Activated effector memory CD4-positive, alpha-beta T cell treated with anti-CD3 and anti-CD28 coated beads, Interleukin-2, amount 50 U/mL, for 16 hours (primary cell): ENCODE data around the gene KCNMB2.

Source experiments
- DNase-seq: peaks from one replicate; pipeline ENCODE4 v3.0.0-alpha.2; 2020

The KCNMB2 gene

DNA sequence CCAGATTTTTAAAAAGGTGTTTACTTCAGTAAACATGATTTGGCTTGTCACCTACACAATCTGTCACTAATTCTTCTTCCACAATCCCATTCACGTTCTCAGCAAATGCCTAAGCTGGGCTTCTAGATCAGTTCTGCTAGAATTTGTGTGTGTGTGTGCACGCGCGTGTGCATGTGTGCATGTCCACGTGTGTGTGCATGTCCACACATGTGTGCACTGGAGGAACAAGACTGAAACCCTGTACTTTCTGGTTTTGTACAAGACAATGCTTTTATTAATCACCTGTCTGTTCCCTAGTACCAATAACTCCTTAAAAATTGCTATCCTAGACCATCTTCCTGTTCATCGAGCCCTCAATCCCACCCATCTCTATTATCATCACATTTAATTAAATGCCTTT lies 229.2 kb downstream of the KCNMB2 start:
- no peak for DNase-seq

DNA sequence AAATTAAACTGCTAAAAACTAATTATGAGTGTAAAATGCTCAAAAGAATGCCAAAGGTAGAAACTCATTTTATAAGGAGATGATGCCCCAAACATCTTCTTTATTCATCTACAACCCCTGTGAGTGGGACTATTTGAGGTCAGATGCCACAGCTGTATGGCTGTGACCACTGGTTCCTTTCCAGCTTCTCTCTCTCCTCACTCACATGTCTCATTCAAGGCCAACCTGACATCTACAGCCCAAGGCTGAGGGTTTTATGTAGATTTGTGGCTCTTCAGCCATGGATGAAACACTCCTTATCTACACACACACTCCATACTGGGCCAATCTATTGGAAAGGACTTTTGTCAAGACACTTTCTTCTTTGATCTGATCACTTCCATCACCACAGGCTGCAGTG lies 231.3 kb downstream of the KCNMB2 start:
- no peak for DNase-seq

DNA sequence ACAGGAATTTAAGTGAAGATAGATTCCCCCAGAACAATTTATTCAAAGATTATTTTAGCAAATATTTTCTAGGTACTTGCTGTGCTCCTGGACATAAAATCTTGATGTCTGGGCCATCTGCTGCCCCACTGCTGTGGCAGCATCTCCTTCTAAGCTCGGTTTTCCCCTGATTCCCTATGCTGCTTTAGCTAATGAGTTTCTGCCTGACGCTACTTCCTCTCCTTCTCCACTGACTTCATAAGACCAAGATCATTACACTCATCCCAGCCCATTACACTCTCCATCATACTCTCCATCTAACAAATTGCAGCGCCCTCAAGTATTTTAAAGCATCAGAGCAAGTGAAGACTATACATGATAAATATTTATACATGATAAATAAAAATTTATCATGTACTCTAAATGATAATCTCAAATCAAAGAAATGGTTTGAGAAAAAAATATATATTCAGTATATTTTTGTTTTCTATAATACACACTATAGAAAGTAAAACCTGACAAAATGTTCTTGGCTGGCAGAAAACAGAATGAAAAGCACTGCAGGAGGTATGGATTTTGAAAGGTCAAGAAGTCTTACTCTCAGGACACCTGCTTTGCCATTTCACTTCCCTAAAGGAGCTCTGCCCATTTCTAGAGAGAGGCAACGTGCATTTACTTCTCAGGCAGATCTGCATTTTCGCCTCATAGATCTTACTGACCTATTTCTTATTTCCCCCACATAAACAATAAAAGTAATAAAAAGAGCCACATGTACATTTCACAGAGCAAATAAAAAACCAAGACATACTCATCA lies 232.0 kb downstream of the KCNMB2 start:
- DNase-seq = no peak

DNA sequence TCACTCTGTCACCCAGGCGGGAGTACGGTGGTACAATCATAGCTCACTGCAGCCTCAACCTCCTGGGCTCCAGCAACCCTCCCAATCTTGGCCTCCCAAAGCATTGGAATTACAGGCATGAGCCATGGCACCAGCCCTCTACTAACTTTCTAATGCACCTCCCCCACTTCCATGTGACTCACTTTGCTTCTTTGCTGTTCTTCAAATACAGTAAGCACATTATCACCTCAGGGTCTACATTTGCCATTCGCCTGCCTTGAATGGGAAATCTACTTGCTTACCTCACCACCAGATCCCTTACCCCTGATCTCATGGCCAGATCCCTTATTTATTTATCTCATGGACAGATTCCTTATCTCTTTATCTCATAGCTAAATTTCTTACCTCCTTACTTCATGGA lies 235.3 kb downstream of the KCNMB2 start:
- no peak for DNase-seq

DNA sequence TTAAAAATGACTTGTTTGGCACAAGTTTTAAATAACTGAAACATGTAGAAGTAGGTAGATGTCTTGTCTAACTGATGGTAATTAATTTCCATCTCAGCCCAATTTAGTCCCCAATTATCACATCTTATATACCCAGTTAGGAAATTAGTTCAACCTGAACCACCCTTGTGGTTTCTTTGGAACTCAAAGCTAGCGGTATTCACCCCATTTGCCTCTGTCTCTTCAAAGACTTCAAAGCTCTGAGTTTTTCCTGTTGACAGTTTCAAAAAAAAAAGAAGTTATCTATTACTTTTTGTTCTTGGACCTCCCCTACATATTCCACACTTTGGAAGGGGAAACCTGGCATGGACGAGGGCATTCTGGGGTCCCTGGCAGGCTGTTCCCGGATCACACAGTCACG lies 236.5 kb downstream of the KCNMB2 start:
- DNase-seq = no peak

DNA sequence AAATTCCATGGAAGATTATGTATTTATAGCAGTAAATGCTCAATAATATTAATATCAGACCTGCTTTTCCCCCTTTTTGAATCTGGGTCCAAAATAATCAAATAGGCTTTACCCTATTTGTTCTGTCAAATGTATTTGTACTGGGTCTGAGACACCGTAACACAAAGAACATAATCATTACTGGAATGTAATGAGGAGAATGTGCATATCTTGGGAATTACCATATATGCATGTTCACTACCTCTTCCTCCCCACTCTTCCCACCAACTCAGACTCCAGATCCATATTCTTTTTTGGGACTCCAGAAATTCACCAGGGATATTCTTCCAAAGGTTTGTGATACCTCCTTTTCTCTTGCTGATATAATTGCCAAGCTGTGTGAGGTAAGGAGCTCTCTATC lies 237.1 kb downstream of the KCNMB2 start:
- DNase-seq = no peak

DNA sequence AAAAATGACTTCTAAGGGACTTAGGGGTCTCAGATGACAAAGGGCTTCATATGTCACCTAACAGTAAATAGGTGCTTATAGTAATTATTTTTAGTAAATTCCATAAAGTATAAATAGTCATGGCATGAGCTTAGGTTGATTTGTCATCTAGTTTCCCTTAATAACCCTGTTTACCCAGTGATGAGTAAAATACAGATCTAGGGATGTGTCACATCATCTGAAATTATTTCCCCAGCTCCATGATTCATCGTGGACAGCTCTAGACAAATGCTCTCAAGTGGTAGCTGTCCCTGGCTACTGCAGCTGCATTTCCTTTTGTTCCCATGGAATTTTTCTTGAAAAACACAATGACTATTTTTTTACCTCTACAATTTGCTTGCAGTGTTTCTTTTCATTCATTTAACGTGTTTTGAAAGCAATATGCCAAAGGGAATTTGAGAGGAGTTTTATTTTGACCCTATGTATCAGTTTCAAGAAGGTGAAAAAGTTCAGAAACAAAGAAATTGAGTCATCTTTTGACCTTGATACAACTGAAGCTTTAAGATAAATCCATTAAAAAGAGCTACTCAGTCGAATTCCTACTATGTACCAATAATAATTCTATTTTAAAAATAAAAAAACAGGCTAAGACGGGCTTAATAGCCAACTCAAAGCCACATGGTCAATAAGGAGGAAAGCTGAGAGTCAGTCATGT lies 241.6 kb downstream of the KCNMB2 start:
- no peak for DNase-seq

DNA sequence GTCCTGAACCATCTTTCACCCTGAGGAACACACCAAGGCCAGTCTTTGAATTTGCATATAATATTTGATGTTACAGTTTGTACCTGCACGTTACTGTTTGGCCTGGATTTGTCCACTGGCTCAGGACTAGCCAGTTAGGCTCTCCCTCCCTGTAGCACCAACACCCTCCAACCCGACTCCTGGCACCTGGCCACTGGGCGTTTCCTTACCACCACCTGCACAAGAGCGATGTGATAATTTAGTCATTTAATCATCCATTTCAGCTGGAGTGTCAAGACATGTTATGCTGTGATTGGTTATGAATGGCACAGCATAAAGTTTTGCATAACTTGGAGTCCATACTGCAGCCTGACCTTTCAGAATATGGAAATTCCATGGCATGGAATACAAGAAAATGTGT lies 242.4 kb downstream of the KCNMB2 start:
- no peak for DNase-seq

DNA sequence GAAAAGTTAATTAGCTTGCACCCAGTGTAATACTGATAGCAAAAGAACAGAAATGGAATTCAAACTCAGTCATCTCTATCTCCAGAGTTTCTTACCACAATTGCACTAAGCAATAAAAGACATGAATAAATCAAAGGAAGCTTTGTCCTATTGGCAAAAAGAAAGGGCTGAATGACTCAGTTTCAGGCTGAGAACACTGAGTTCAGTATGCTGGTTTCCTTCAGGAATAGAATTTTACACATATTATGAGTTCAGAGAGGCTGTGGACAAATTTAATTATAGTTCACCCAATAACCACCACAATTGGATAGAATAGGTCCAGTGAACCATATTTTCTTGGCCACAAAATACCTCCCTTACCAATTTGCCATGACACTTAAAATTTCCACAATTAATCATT lies 249.7 kb downstream of the KCNMB2 start:
- DNase-seq = no peak

DNA sequence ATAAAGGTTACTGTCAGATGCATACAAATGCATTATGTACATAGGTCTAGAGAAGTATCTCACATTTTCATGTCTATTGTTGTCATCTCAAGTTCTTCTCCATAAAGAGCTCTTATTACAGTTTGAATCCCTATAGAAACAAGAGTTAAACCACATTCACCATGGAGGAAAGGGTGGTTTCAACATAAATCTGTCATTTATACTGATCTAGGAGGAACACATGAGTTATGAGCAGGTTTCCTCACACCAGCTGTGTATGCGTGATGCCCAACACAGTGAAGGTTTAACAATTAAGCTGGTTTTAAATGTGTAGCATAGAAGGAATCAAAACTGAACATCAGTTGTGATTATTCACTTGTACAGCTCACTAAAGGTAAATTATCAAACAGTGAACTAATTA lies 251.7 kb downstream of the KCNMB2 start:
- no peak for DNase-seq

DNA sequence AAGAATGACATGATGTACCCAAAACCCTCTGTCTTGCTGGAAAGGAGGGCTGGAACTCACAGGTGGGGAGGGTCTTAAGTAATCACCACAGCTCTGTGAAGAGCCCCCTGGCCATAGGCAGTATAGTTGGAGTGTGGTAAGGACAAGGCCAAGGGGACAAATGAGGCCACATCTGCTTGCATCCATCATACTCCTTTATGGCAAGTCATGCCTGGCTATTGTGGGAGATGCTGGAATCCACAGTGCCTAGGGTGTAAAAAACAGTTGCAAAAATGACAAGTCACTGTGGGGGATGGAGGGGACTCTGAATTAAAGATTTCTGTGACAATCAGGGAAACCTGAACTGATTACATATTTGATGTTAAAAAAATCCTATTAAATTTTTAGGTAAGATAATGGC lies 258.5 kb downstream of the KCNMB2 start:
- no peak for DNase-seq

DNA sequence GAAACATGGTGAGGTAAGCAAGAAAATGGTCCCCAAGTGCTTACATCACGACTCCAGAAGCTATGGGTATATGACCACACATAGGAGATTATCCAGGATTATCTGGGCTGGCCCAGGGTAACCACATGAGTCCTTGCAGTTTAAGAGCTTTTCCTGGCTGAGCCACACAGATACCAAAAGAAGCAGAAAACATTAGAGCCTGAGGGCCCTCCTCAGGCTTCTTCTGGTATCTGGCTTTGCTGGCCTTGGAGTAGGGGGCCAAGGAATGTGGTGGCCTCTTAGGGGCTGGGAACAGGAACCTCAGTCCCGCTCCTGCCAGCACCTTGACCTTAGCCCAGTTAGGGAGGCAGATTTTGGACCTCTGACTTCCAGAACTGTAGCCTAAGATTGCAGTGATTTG lies 259.1 kb downstream of the KCNMB2 start:
- DNase-seq = no peak

DNA sequence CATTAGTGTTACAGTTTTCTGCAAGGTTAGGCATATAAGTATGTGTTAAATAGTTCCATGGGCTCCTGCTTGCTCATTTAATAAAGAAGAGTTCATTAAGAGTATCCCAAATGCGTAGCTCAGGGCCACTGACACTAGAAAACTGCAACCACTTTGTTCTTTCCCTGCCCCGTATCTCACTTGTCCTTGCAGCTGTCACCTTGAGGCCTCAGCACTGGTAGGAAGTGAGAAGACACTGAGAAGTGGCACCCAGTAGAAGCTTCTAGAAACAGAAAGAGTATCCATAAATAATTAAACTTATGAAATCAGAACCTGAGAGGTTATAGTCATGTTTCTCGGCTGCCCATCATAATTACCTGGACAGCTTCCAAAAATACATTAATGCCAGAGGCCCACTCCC lies 266.0 kb downstream of the KCNMB2 start:
- DNase-seq = no peak

DNA sequence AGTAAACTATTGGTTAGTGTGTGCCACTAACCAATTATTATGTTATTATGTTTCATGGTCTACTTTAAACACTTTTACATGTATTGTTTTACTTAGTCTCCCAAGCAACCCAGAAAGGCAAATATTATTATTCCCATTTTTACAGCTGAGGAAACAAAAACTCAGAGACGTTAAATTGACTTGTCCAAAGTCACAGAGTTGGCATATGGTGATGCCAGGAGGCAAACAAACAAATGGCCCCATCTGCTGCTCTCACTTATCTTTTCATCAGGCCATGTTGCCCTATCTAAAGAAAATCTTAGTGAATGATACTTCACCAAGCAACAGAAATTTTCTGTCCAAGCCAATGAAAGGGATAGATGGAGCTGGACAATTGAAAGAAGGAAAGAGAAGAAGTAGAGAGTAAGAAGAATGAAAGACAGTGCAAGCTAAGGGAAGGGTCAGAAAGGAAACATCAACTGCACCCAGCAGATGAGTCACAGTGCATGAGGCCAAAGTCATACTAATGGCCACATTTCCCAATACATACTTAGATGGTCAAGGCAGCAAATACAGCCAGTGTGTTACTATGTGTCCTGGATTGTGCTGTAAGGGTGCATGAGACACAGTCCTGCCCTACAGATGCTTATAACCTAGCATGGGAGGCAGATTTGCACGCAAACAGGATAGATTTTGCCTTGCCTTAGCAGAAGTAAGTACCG lies 266.9 kb downstream of the KCNMB2 start:
- DNase-seq = no peak

DNA sequence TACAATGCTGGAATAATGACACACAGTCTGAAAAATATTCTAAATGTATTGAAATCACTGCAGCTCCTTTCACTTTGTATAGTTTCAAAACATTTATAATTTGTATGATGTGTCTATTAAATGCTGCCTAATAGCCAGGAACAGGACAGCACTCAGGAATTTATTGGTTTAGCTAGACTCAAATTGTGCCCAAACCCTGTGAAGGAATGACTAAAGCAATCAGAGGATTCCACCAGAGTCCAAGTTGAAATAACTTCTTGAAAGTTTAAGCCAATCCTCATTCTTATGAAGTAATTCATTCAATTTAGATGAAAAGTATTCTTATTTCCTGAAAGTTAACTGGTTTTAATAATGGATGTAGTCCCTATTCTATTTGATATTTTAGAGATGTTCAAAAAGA lies 268.4 kb downstream of the KCNMB2 start:
- no peak for DNase-seq

DNA sequence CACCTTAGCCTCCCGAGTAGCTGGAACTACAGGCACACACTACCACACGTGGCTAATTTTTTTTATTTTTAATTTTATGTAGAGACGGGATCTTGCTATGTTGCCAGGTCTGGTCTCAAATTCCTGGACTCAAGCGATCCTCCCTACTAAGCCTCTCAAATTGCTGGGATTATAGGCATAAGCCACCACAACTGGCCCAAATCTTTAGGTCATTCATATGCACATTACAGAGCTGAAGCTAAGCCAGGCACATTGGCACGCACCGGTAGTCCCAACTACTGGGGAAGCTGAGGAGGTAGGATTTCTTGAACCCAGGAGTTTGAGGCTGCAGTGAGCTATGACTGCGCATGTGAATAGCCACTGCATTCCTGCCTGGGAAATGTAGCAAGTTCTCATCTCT lies 269.5 kb downstream of the KCNMB2 start:
- no peak for DNase-seq

DNA sequence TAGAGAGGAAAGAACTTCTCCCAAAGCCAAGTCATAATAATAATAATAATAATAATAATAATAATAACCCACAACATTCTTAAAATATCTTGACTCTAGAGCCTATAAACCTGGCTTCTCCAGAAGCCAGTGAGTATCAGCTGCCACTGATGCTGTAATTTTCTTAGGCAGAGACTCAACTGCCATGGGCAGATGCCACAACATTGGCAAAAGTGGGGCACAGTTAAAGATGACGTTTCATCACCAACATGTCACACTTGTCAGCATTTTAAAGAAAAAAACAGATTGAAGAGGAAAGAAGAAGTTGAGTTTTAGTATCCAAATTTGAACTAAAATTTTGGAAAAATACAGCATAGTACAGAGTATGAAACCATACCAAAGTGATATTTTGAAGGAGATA lies 270.4 kb downstream of the KCNMB2 start:
- DNase-seq = no peak

DNA sequence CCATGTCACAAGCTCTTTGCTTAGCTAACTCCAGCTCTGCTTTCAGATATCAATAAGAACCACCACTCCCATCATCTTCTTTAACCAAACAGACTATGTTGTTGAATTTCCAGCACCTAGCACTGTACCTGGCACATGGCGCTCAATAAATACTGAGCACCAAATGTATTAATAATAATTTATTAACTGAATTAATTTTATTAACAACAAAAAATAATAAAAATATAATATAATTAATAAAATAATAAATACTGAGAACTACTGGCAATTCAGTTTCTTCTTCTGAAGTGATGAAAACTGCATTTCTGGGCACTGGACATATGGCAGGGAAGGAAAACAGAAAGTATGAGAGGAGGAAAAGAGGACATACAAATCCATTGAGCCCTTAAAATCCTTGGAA lies 271.5 kb downstream of the KCNMB2 start:
- no peak for DNase-seq

DNA sequence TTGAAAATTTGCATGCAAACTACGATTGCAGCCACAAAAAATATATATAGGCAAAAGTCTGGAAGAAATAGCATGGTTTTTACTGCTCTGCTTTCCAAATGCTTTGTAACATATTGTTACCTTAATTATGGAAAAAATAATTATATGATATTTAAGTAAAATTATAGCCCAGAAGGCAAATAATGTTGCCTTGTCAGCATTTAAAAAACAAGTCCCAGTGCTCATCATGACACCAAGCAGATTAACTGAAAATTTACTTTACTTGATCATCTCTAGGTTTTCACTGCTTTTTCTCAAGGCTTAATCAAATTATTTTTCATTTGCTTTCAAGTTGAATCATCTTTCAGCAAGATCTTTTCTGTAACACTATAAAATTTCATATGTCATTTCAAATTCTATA lies 272.5 kb downstream of the KCNMB2 start:
- DNase-seq = no peak

DNA sequence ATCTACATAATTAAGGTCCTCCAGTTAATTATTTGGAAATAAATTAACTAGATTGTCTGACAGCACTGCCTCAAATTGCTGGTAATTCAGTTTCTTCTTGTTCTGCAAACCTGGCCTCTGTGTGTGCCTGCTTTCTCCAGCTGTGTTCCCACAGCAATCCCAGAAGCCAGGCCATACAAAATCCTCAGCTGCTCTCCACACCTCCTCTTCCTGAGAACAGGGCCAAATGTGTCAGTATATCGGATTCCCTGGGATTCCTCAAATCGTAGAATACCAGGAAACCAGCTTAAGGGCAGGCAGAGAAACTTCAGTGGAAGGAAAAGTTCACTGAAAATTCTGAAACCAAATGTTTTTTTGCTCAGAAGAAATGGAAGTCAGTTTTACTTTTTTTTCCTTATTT lies 273.9 kb downstream of the KCNMB2 start:
- no peak for DNase-seq

DNA sequence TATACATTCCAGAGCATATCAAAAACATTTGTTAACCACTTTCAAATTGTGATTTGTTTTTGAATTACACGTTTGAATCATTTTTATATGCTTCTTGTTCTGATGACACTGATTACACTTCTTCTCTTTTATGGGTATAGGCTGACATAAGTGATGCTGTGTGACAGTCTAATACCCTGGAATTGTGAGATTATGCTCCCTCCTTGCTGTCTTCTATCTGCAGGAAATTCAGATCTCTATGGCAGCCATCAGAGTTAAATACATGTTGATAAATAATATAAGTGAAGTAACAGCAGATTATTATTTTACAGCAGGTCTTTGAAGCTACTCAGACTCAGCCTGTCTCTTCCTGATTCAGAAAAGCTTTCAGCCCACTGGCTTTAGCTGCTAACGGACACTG lies 286.5 kb downstream of the KCNMB2 start:
- DNase-seq = no peak

DNA sequence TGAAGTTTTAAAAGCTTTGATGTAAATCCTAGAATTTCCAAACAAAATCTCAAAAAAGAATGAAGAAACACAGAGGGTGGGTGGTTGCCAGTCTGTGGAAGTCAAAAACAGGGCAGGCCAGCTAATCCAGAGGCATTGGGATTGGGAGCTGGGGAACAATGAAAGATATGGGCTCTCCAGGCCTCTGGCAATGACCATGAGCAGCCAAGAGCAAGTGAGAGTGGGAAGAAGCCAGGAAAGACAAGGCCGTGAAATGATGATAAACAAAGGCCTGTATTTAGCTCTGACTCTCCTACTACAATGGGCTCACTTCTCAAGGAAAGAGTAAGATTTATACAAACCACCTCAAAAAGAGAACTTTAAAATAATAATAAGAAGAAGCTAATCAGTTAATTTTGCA lies 286.9 kb downstream of the KCNMB2 start:
- DNase-seq = no peak

DNA sequence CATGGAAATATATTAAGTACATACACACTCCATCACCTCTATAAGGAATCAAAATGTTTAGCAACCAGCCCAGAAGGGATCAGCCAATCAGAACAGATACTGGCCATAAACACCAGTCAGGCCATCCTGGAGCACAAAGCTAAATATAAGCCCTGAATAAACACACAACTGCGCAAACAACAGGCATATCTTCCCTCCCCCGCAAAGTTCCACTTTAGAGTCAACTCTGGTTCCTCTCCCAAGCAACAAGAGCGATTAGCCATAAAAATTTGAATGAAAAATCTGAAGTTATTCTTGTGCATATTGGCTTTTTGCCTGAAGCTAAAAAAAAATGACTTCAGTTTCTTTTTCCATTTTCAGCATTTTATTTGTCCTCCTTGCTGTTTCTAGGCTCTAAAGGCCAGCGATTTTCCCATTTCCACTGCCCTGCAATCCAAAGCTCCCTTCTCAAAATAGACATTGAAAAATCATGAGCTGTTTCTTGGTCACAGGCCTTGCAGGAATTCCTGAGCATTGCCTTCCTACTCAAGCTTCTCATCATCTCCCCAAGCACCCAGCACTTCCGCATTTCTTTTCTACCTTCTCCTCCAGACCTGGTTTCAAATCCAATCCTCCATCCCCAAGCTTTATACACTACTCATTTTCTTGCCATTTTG lies 287.5 kb downstream of the KCNMB2 start:
- no peak for DNase-seq
